ENCODE results near the gene METAP1D.

DNA sequence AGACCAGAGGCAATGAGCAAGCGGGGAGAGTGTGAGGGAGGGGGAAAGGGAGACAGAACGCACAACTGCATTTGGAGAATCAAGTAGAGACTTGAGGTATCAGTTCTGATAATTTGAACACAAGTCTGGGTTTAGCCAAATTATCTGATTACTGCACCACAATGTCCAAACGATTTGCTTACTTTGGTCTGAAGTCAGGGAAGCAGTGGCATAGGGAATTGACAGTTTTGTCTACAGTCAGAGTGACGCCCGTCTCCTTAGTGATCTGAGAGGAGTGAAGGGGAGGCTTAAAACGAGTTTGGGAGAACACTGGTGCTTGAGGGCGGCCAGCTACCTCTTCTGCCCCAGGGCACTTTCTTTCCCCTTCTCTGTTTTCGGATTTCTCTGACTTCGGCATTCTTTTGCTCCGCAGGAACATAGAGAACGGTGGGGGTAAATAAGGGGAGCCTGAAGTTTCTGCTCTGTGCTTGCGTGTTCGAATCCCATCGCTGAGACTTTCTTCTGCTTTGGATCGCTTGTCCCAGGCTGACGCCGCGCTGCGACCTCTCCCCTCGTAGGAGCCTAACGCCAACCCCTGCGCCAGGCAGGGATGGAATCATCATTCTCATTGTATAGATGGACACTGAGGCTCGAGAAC lies 105.8 kb downstream of the METAP1D start:
- TF ChIP-seq POLR2A (IDR thresholded peaks at IDR 0.05) (no peak), POLR2AphosphoS5 (IDR thresholded peaks at IDR 0.05) (no peak)
- TF ChIP-seq, protein P1, sequence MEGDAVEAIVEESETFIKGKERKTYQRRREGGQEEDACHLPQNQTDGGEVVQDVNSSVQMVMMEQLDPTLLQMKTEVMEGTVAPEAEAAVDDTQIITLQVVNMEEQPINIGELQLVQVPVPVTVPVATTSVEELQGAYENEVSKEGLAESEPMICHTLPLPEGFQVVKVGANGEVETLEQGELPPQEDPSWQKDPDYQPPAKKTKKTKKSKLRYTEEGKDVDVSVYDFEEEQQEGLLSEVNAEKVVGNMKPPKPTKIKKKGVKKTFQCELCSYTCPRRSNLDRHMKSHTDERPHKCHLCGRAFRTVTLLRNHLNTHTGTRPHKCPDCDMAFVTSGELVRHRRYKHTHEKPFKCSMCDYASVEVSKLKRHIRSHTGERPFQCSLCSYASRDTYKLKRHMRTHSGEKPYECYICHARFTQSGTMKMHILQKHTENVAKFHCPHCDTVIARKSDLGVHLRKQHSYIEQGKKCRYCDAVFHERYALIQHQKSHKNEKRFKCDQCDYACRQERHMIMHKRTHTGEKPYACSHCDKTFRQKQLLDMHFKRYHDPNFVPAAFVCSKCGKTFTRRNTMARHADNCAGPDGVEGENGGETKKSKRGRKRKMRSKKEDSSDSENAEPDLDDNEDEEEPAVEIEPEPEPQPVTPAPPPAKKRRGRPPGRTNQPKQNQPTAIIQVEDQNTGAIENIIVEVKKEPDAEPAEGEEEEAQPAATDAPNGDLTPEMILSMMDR (IDR thresholded peaks at IDR 0.05) = no peak
